GM21737 (cell line): ENCODE measurements around the gene ALDOB.

ENCODE experiments used
- ATAC-seq: cut with Tn5 transposase; IDR thresholded peaks from one replicate; pipeline ENCODE4 v1.9.1; 2021; ENCODE audit warnings: mild to moderate bottlenecking, moderate library complexity; ENCODE audit not compliant: unreplicated experiment

The ALDOB gene

GRCh38 chr9:101435601-101436079 lies at the start of gene ALDOB:
TSS of gene ALDOB (minus strand) at chr9:101435774. CDS start at chr9:101430887, 4,887 bp downstream.
- no peak for ATAC-seq

- no peak for ATAC-seq
These were observed 48.5 kb upstream of the ALDOB start for GRCh38 chr9:101484046-101484445.

DNA sequence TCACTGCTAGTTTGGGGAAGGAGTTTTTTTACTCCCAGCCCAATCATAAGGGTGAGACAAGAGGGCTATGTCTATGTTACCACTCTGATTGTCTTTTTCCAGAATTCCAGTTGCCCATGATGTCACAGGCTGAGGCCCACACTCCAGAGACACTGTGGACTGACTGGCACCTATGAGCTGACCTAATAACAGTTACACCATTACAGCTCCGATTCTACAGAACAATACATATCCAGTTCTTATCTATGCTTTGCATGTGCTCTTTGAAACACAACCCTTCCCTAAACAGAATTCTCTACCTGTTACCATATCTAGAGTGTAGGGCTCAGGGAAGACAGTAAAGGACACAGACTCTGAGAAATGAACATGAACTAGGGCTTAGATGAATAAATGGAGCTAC lies 45.7 kb upstream of the ALDOB start:
- no peak for ATAC-seq

DNA sequence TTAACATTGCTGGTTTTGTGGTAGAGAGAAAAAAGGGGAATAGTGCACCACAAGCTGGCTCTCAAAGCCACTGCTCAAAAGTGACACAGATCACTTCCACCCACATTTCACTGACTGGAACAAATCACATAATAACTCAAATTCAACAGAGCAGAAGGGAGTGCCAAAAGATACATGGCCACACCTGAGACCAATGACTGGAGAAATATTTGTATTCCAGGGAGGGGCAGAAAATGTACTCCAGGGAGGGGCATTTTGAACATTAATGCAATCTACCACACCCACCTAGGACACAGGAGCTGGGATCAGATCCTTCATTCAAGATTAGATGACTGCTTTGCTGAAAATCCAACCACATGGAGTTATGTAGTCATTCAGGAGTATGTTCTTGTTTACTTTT lies 44.8 kb upstream of the ALDOB start:
- no peak for ATAC-seq

- no peak for ATAC-seq
These were observed 43.9 kb upstream of the ALDOB start for GRCh38 chr9:101479338-101480030.

GRCh38 chr9:101478906-101479305 lies 43.3 kb upstream of the ALDOB start:
- ATAC-seq, result no peak

GRCh38 chr9:101478444-101478843 lies 42.9 kb upstream of the ALDOB start:
- ATAC-seq, result no peak

DNA sequence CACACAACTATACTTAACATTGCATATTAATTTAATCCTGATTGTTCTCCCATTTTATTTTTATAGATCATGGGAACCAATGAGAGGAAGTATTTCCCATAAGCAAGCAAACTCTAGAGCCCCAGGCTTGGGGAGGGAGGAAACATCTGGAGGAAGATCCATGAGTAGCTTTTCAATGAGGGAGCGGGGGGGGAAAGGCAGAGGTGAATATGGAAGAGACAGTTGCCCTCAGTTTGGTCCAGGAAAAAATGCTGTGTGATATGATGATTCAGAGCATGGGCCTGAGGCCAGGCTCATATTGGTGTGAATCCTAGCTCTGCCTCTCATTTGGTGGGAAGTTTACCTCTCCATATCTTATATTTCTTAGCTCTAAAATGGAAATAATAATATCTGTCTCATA lies 42.2 kb upstream of the ALDOB start:
- ATAC-seq, result no peak

- ATAC-seq, result no peak
These were observed 41.6 kb upstream of the ALDOB start for GRCh38 chr9:101477214-101477613.

GRCh38 chr9:101476576-101477208 lies 41.1 kb upstream of the ALDOB start:
- ATAC-seq, result no peak

GRCh38 chr9:101472891-101473290 lies 37.3 kb upstream of the ALDOB start:
- ATAC-seq, result no peak

GRCh38 chr9:101470929-101471328 lies 35.4 kb upstream of the ALDOB start:
- ATAC-seq, result no peak

GRCh38 chr9:101470021-101470420 lies 34.4 kb upstream of the ALDOB start:
- no peak for ATAC-seq

GRCh38 chr9:101469026-101469425 lies 33.5 kb upstream of the ALDOB start:
- no peak for ATAC-seq

DNA sequence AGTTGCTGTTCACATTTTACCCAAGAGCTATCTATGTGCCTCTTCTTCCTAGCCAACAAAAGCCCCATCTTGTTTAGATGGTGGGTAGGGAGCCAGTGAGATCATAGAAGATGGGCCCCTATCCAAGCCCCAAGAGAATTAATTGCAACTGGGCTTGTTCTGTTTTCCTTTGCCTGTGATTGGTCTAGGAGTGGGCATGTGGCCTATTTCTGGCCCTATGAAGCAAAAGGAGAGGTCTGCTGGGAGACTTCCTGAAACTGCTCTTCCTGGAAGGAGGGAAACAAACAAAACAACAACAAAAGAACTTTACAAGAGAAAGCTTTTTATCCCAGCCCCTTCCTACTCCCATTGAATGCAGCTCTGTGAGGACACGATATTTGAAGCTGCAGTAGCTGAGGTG lies 32.5 kb upstream of the ALDOB start:
- ATAC-seq, result no peak

DNA sequence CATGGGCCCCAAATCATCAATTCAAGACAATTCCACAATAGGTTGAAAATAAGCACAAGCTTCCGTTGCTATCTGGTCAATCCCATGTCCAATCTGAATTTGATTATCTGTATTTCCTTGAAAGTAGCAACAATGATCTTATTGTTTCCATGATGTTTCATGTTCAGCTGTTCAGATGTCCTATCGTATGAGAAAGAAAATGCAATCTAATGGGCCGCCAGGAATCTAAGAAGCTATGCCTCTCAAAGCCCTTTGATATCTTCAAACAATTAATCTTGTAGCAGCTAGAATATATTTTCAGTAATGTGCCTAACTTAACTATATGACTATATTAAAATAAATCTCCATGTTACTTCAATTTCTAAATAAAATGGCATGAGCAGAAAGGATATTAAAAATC lies 32.1 kb upstream of the ALDOB start:
- no peak for ATAC-seq

DNA sequence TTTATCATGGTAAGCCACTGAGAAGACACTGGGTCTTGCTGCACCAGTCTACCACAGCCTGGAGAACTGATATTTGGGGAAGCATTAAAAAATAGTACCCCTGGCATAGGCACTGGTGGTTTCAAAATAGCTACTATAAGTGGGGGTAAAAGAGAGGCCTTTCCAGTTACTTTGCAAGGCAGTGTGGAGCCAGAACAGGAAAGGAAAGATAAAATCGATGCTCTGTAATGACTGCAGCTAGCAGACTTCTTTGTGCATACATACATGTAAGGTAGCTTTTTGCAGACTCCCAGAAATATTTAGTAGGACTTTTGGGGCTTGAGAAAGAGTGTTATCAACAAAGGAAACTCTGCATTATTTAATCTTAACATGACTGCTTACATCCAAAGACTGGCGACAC lies 31.3 kb upstream of the ALDOB start:
- no peak for ATAC-seq

GRCh38 chr9:101465326-101465915 lies 29.8 kb upstream of the ALDOB start:
- ATAC-seq, result no peak

DNA sequence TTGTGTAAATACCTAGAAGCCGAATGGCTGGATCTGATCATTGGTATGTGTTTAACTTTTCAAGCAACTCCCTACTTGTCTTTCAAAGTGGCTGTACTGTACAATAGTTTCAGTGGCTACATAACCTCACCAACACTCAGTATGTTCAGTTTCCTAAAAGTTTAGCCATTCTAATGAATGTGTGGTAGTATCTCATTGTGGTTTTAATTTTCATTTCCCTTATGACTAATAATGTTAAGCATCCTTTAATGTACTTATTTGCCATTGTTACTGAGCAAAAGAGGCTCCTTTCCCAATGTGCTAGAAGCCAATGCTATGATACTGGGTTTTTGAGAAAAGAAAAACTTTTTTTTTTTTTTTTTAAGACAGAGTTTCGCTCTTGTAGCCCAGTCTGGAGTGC lies 27.8 kb upstream of the ALDOB start:
- no peak for ATAC-seq

DNA sequence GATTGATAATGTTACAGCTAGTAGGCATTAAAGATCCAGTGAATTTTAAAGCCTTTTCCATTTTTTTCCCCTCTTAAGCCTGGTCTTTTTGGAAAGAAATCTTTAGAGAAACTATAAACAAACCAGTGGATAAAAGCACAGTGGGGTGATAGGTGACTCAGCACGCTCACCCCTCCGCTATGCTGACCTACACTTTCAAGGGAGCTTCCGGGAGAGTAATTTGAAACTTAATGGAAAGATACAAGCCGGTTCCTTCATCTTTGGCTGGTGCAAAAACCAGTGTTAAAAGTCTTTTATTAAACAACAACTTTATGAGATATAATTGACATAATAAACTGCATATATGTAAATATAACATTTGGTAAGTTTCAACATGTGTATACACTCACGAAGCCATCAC lies 27.0 kb upstream of the ALDOB start:
- ATAC-seq, result no peak

- ATAC-seq, result no peak
These were observed 25.4 kb upstream of the ALDOB start for GRCh38 chr9:101460965-101461364.

DNA sequence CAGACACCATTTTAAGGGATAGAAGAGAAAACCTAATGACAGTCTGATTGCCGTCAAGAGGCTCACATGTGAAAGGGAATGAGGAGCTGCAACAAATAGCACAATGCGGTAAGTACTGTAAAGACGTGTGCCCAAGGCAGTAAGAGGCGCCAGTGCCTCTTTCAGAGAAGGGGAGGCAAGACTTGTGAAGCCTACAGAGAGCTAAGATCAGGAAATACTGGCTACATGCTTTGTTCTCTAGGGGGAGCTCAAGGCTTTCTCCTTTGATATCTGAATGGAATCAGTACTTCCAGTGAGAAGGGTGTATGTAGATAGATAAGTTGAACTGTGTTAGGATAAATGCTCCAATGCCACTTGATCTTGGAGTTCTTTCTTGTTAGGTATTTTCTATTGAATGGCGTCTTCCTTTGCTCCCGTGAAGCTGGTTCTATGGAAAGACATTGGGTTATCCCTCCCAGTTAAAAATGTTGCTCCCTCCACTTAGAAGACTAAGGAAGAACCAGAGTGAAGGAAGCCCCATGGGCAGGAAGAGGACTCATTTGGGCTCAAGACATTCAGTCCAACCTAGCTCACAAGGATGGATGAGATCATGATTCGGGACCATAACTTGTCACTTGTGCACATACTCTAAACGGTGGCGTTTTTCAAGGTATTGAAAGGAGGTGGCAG lies 23.5 kb upstream of the ALDOB start:
- ATAC-seq, result peak; percentile 87
